ENCODE results near the gene ARL8B.
A peak's percentile ranks its signal among the peaks of the same experiment; 100 is the strongest.
"Not testable (repeated sequence)": the region's sequence is repeated elsewhere in the genome, so short reads cannot be mapped to it uniquely, and the experiment has no call there.

Gene ARL8B

DNA sequence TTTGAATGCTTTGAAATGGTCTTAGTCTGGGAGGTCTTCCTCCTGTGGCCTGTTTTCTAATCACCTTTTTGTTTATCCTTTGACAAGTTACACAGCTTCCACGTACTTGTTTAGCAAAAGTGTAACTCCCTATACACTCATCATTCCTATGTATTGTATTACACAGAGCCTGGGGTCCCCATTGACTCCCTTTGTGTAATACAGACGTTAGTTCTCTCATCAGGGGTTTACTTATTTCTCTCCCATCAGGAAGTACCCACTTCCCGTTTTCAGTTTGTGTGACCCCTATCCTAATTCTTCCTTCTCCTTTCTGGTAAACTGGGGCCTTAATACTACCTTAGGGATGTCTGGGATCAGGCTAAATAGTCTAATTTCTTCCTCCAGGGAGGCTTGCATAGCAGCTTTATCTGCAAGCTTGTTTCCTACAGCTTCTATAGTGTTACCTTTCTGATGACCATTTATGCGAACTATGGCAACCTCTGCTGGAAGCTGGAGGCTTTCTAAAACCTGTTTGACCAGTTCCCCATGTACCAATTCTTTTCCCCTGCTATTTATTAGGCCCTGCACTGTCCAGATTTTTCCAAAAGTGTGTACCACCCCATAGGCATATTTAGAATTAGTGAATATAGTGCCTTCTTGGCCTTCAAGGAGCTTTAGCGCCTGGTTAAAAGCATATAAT is 22.4 kb downstream of the ARL8B start:
- Histone ChIP-seq H3K4me1 (ENCODE audit: control insufficient read depth, insufficient read depth, low read length, unreplicated experiment) (peaks cover 8% of the 10 kb centered on the region), H3K36me3 (ENCODE audit: insufficient read depth, low read length) (peaks cover 29% of the 10 kb centered on the region), H3K79me2 (ENCODE audit: control insufficient read depth, insufficient read depth, low read length, unreplicated experiment) (peaks cover 100% of the 10 kb centered on the region), H2AFZ (ENCODE audit: low read length, unreplicated experiment) (no peak overlapping the region), H3K27ac (ENCODE audit: low read depth, low read length) (no peak overlapping the region), H3K27me3 (ENCODE audit: insufficient read depth, low read length) (no peaks in the 10 kb centered on the region), H3K4me3 (ENCODE audit: low read depth, low read length) (no peak overlapping the region)

DNA sequence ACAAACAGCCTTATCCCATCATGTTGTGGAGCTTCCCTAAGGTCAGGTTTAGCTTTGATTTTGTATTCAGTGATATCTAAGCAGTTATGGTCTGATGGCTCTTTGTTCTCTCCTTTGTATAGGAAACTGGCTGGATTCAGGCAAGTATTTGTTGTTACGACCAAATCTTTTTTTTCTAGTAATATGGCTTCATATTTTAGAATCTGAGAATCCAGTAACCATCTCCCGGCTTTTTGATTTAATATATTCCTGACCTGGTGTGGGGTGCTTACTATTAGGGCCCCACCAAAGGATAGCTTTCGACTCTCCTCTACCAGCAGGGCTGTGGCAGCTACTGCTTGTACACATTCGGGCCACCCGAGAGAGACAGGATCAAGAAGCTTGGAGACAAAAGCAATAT is 23.0 kb downstream of the ARL8B start:
- H3K79me2 ChIP-seq (ENCODE audit: control insufficient read depth, insufficient read depth, low read length, unreplicated experiment) = peaks cover 100% of the 10 kb centered on the region
- H3K27ac ChIP-seq (ENCODE audit: low read depth, low read length) = no peak overlapping the region
- H3K4me1 ChIP-seq (ENCODE audit: control insufficient read depth, insufficient read depth, low read length, unreplicated experiment) = peaks cover under 1% of the 10 kb centered on the region
- no peak overlapping the region for H3K4me3 ChIP-seq (ENCODE audit: low read depth, low read length)
- no peaks in the 10 kb centered on the region for H3K27me3 ChIP-seq (ENCODE audit: insufficient read depth, low read length)
- H2AFZ ChIP-seq (ENCODE audit: low read length, unreplicated experiment) = no peak overlapping the region
- H3K36me3 ChIP-seq (ENCODE audit: insufficient read depth, low read length) = peaks cover 29% of the 10 kb centered on the region

DNA sequence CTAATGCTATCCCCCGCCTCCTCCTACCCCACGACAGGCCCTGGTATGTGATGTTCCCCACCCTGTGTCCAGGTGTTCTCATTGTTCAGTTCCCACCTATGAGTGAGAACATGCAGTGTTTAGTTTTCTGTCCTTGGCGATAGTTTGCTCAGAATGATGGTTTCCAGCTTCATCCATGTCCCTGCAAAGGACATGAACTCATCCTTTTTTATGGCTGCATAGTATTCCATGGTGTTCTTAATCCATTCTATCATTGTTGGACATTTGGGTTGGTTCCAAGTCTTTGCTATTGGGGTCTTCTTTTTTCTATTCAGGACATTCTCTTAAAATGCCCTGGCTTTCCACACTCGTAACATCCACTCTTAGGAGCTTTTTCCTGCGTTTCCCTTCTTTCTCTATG is 25.1 kb downstream of the ARL8B start:
- not testable (repeated sequence) for H3K4me3 ChIP-seq (ENCODE audit: low read depth, low read length); H3K27me3 ChIP-seq (ENCODE audit: insufficient read depth, low read length); H3K27ac ChIP-seq (ENCODE audit: low read depth, low read length); H3K4me1 ChIP-seq (ENCODE audit: control insufficient read depth, insufficient read depth, low read length, unreplicated experiment); H2AFZ ChIP-seq (ENCODE audit: low read length, unreplicated experiment)
- peaks cover 18% of the 10 kb centered on the region for H3K36me3 ChIP-seq (ENCODE audit: insufficient read depth, low read length)
- H3K79me2 ChIP-seq (ENCODE audit: control insufficient read depth, insufficient read depth, low read length, unreplicated experiment) = peaks cover 96% of the 10 kb centered on the region

DNA sequence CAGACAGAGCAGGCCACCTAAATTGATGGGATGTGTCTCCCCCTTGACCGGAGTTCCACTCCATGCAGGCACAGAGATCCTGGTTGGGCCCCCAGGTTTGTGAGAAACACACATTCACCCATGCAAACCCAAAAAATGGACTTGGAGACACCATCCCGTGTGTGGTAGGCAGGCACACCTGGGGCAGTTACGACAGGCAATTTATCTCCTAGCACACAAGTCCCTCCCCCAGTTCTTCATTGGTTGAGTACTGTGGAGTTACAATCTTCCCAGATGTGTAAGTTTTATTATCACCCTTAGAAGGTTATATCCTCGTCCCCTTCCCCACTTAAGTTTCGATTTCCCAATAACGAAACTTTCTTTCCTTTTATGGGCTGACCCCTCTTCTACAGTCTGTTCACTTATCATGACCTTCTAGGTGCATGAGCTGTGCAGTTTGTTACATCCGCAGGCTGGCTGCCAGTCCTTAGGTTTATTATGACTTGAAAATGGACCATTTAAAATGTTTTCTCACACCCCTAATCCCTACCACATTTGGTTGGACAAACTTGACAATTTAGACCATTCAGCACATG is 27.3 kb downstream of the ARL8B start:
- Histone ChIP-seq H2AFZ (ENCODE audit: low read length, unreplicated experiment) (no peak overlapping the region), H3K79me2 (ENCODE audit: control insufficient read depth, insufficient read depth, low read length, unreplicated experiment) (peaks cover 95% of the 10 kb centered on the region), H3K27me3 (ENCODE audit: insufficient read depth, low read length) (no peaks in the 10 kb centered on the region), H3K36me3 (ENCODE audit: insufficient read depth, low read length) (0 out of 2 replicates have a peak, but pooled peaks cover 7% of the 10 kb centered on the region), H3K27ac (ENCODE audit: low read depth, low read length) (no peak overlapping the region), H3K4me1 (ENCODE audit: control insufficient read depth, insufficient read depth, low read length, unreplicated experiment) (no peaks in the 10 kb centered on the region), H3K4me3 (ENCODE audit: low read depth, low read length) (no peak overlapping the region)

DNA sequence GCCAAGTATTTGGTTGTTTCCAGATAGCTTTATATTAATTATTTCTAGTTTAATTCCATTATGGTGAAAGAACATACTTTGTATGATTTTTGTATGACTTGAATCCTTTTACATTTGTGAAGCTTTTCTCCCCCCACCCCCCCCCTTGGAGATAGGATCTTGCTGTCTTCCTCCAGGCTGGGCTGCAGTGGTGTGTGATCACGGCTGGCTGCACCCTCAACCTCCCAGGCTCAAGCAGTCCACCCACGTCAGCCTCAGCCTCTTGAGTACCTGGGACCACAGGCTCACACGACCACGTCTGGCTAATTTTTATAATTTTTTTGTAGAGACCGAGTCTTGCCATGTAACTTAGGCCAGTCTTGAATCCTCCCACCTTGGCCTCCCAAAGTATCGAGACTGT is 29.5 kb downstream of the ARL8B start:
- no peak overlapping the region for H2AFZ ChIP-seq (ENCODE audit: low read length, unreplicated experiment)
- no peaks in the 10 kb centered on the region for H3K4me1 ChIP-seq (ENCODE audit: control insufficient read depth, insufficient read depth, low read length, unreplicated experiment)
- no peaks in the 10 kb centered on the region for H3K27me3 ChIP-seq (ENCODE audit: insufficient read depth, low read length)
- H3K36me3 ChIP-seq (ENCODE audit: insufficient read depth, low read length) = 0 out of 2 replicates have a peak, but pooled peaks cover 3% of the 10 kb centered on the region
- H3K4me3 ChIP-seq (ENCODE audit: low read depth, low read length) = no peak overlapping the region
- peaks cover 95% of the 10 kb centered on the region for H3K79me2 ChIP-seq (ENCODE audit: control insufficient read depth, insufficient read depth, low read length, unreplicated experiment)
- H3K27ac ChIP-seq (ENCODE audit: low read depth, low read length) = no peak overlapping the region

DNA sequence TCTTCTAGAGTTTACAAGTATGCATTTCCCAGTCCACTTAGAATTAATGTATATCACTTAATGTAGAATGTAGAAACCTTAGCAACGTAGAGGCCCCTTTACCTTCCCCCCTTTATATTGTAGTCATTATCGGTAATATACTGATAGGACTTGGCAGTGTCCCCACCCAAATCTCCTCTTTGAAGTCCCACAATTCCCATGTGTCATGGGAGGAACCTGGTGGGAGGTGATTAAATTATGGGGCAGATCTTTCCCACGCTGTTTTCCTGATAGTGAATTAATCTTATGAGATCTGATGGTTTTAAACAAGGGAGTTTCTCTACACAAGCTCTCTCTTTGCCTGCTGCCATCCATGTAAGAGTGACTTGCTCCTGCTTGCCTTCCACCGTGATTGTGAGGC is 31.0 kb downstream of the ARL8B start:
- peaks cover 95% of the 10 kb centered on the region for H3K79me2 ChIP-seq (ENCODE audit: control insufficient read depth, insufficient read depth, low read length, unreplicated experiment)
- no peaks in the 10 kb centered on the region for H3K27me3 ChIP-seq (ENCODE audit: insufficient read depth, low read length)

DNA sequence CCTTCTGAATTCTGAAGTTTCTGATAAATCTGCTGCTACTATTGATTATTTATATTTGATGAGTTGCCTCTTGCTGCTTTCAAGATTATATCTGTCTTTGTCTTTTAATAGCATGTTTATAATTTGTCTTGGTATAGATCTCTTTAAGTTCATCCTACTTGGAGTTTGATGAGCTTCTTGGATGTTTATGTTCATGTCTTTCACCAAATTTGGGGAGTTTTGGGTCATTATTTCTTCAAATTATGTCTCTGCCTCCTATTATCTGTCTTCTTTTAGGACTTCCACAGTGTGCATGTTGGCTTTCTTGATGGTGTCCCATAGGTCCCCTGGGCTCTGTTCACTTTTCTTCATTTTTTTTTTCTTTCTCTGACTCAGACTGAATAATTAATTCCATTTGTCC is 33.1 kb downstream of the ARL8B start:
- H3K27me3 ChIP-seq (ENCODE audit: insufficient read depth, low read length) = no peaks in the 10 kb centered on the region

More for the DNA sequence above, 31.0 kb downstream of the ARL8B start:
- Histone ChIP-seq H3K36me3 (ENCODE audit: insufficient read depth, low read length) (no peaks in the 10 kb centered on the region), H2AFZ (ENCODE audit: low read length, unreplicated experiment) (no peak overlapping the region), H3K4me1 (ENCODE audit: control insufficient read depth, insufficient read depth, low read length, unreplicated experiment) (no peaks in the 10 kb centered on the region), H3K27ac (ENCODE audit: low read depth, low read length) (no peak overlapping the region), H3K4me3 (ENCODE audit: low read depth, low read length) (no peak overlapping the region)

DNA sequence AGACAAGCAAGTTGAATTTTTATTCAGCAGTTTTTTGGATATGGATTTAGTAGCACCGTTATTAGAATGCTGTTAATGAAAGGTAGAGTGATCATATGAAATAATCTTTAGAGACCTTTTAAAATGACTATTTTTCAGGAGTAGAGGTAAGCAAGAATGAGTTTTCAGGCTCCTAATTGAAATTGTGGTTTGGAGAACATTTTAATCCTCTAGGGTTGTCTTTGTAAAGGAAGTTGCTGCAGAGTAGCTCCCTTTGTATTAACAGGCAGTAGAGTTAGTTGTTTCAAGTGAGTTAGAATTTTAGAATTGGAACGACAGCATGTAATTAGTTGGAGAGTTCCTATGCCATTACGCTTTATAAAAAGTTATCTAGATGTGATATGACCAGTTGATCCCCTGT is 38.2 kb downstream of the ARL8B start:
- no peak overlapping the region for H3K4me3 ChIP-seq (ENCODE audit: low read depth, low read length)
- H2AFZ ChIP-seq (ENCODE audit: low read length, unreplicated experiment) = no peak overlapping the region
- H3K36me3 ChIP-seq (ENCODE audit: insufficient read depth, low read length) = no peaks in the 10 kb centered on the region
- no peaks in the 10 kb centered on the region for H3K27me3 ChIP-seq (ENCODE audit: insufficient read depth, low read length)
- H3K79me2 ChIP-seq (ENCODE audit: control insufficient read depth, insufficient read depth, low read length, unreplicated experiment) = peaks cover 93% of the 10 kb centered on the region
- H3K27ac ChIP-seq (ENCODE audit: low read depth, low read length) = no peak overlapping the region
- H3K4me1 ChIP-seq (ENCODE audit: control insufficient read depth, insufficient read depth, low read length, unreplicated experiment) = peaks cover 31% of the 10 kb centered on the region

More for the DNA sequence above, 33.1 kb downstream of the ARL8B start:
- peaks cover 5% of the 10 kb centered on the region for H3K4me1 ChIP-seq (ENCODE audit: control insufficient read depth, insufficient read depth, low read length, unreplicated experiment)
- H3K4me3 ChIP-seq (ENCODE audit: low read depth, low read length) = no peak overlapping the region
- H3K36me3 ChIP-seq (ENCODE audit: insufficient read depth, low read length) = no peaks in the 10 kb centered on the region
- H3K27ac ChIP-seq (ENCODE audit: low read depth, low read length) = no peak overlapping the region
- no peak overlapping the region for H2AFZ ChIP-seq (ENCODE audit: low read length, unreplicated experiment)
- H3K79me2 ChIP-seq (ENCODE audit: control insufficient read depth, insufficient read depth, low read length, unreplicated experiment) = peaks cover 90% of the 10 kb centered on the region

DNA sequence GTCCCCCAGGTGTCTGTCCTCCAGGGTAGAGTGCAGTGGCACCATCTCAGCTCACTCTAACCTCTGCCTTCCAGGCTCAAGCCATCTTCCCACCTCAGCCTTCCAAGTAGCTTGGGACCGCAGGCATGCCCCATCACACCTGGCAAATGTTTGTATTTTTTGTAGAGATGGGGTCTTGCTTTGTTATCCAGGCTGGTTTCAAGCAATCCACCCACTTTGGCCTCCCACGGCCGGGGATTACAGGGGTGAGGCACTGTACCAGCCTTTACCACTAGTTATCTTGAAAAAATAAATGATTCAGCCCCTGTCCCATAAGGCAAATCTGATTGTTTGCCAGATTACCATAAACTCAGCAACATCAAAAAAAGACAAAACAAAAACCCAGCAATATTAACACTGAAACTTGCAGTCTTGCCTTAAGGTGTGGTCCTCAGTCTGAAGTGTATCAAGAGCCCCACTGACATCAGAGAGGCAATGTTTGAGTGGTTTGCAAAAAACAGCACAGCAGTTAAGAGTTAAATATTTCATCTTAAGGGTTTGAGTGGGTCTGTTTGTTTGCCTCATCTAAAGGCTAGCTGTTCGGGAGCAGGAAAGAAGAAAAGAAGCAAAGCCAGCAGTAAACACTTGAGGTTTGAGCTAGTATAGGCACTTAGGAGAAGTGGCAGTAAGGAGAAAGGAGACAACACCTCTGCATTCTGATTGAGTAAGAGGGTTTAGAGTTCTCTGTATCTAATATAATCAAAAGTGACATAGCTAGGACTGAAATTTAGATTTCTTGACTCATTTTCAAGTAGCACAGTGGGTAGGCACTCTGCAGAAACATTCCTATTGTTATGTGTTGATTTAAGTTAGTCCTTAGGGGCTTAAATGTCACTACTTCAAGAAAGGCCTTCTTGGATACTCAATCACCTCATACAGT is 39.1 kb downstream of the ARL8B start:
- peaks cover 92% of the 10 kb centered on the region for H3K79me2 ChIP-seq (ENCODE audit: control insufficient read depth, insufficient read depth, low read length, unreplicated experiment)

DNA sequence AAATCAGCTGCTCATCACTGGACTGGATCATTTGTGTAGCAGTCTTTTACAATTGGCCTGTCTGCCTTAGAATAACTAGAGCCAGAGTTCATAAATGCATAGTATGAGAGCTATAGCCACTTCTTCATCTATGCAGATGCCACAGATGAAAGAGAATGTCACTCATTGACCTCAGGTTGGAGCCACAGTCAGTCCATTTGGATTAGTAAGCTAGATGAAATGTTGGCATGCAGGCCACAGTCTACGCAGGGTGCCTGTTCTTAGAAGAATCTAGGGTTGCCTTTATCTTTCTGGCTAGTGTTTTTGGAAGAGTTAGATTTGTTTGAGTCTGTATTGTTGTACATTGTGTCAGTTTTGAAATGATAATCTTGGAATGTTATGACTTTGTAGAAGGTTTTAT is 40.0 kb downstream of the ARL8B start:
- H3K4me3 ChIP-seq (ENCODE audit: low read depth, low read length) = no peak overlapping the region
- H3K36me3 ChIP-seq (ENCODE audit: insufficient read depth, low read length) = 0 out of 2 replicates have a peak, but pooled peaks cover 2% of the 10 kb centered on the region
- peak overlapping the region; percentile 42 for H3K27ac ChIP-seq (ENCODE audit: low read depth, low read length)
- H2AFZ ChIP-seq (ENCODE audit: low read length, unreplicated experiment) = no peak overlapping the region
- H3K27me3 ChIP-seq (ENCODE audit: insufficient read depth, low read length) = no peaks in the 10 kb centered on the region
- H3K79me2 ChIP-seq (ENCODE audit: control insufficient read depth, insufficient read depth, low read length, unreplicated experiment) = peaks cover 92% of the 10 kb centered on the region
- peaks cover 31% of the 10 kb centered on the region for H3K4me1 ChIP-seq (ENCODE audit: control insufficient read depth, insufficient read depth, low read length, unreplicated experiment)

More for the DNA sequence above, 39.1 kb downstream of the ARL8B start:
- Histone ChIP-seq H3K27ac (ENCODE audit: low read depth, low read length) (peak overlapping the region; percentile 42), H2AFZ (ENCODE audit: low read length, unreplicated experiment) (no peak overlapping the region), H3K36me3 (ENCODE audit: insufficient read depth, low read length) (no peaks in the 10 kb centered on the region), H3K27me3 (ENCODE audit: insufficient read depth, low read length) (no peaks in the 10 kb centered on the region), H3K4me1 (ENCODE audit: control insufficient read depth, insufficient read depth, low read length, unreplicated experiment) (peaks cover 31% of the 10 kb centered on the region), H3K4me3 (ENCODE audit: low read depth, low read length) (peak overlapping the region; percentile 5; the same call in 1 of the 2 replicates)

Data from ACC112 (cell line).